Measurements from ENCODE around the gene PSMA4.
"Not testable (repeated sequence)": the region's sequence is repeated elsewhere in the genome, so short reads cannot be mapped to it uniquely, and the experiment has no call there.

Gene PSMA4

DNA sequence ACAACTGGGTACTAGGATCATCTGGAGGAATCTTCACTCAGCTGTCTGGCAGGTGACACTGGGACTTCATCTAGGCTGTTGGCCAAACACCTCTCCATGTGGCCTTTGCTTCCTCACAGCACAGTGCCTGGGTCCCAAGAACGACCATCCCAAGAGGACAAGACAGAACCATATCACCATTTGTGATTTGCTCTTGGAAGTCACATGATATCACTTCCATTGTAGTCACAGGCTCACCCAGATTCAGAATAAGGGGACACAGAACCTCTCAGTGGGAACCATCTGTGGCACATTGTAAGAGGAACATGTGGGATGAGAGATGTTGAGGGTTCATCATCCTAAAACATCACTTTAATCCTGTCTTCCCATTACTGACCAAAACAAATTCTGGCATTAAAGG lies 1.9 kb upstream of the PSMA4 start:
- Mint-ChIP-seq H3K9me3 (no peaks in the 10 kb centered on the region), H3K27ac (no peak overlapping the region), H3K4me1 (peaks cover 30% of the 10 kb centered on the region), H3K4me3 (no peak overlapping the region), H3K36me3 (peaks cover 19% of the 10 kb centered on the region), H3K27me3 (peaks cover 11% of the 10 kb centered on the region)
- DNase-seq: no peak
- CTCF ChIA-PET: no interaction called here

- CTCF ChIA-PET: interaction anchor here (1.2 kb wide), 1 partner anchor 9 kb away, joined by 5 read pairs; no protein-coding TSS in a partner anchor
- H3K27ac Mint-ChIP-seq: peak overlapping the region; percentile 97
Observed at GRCh38 chr15:78539464-78540140, 642 bp upstream of the PSMA4 start.

GRCh38 chr15:78540871-78541743 lies 863 bp downstream of the PSMA4 start:
- DNase-seq: peak; percentile 33
- CTCF ChIA-PET: interaction anchor here (0.7 kb wide), 1 partner anchor 9 kb away, joined by 3 read pairs; no protein-coding TSS in a partner anchor
- peak overlapping the region; percentile 97 for H3K27ac Mint-ChIP-seq

More at GRCh38 chr15:78539464-78540140, 642 bp upstream of the PSMA4 start:
- not testable (repeated sequence) for H3K9me3 Mint-ChIP-seq, DNase-seq
- Mint-ChIP-seq H3K36me3 (peaks cover 27% of the 10 kb centered on the region), H3K27me3 (peaks cover 11% of the 10 kb centered on the region), H3K4me3 (peak overlapping the region; percentile 94), H3K4me1 (peaks cover 34% of the 10 kb centered on the region)

GRCh38 chr15:78541744-78542034 lies 1.4 kb downstream of the PSMA4 start:
- Mint-ChIP-seq H3K27ac (peak overlapping the region; percentile 97), H3K9me3 (no peaks in the 10 kb centered on the region), H3K4me3 (peak overlapping the region; percentile 94), H3K36me3 (peaks cover 43% of the 10 kb centered on the region), H3K27me3 (peaks cover 8% of the 10 kb centered on the region), H3K4me1 (peaks cover 41% of the 10 kb centered on the region)
- DNase-seq: no peak
- CTCF ChIA-PET: interaction anchor here (0.7 kb wide), 1 partner anchor 9 kb away, joined by 3 read pairs; no protein-coding TSS in a partner anchor

More at GRCh38 chr15:78540871-78541743, 863 bp downstream of the PSMA4 start:
- H3K9me3 Mint-ChIP-seq: no peaks in the 10 kb centered on the region
- H3K27me3 Mint-ChIP-seq: peaks cover 8% of the 10 kb centered on the region
- H3K4me1 Mint-ChIP-seq: peaks cover 41% of the 10 kb centered on the region
- H3K4me3 Mint-ChIP-seq: peak overlapping the region; percentile 94
- H3K36me3 Mint-ChIP-seq: peaks cover 40% of the 10 kb centered on the region

GRCh38 chr15:78542647-78543046 lies 2.4 kb downstream of the PSMA4 start:
- DNase-seq: no peak
- Mint-ChIP-seq H3K4me1 (peaks cover 41% of the 10 kb centered on the region), H3K27ac (no peak overlapping the region), H3K27me3 (peaks cover 8% of the 10 kb centered on the region), H3K36me3 (peaks cover 50% of the 10 kb centered on the region), H3K9me3 (no peaks in the 10 kb centered on the region), H3K4me3 (peak overlapping the region; percentile 41)
- CTCF ChIA-PET: no interaction called here

GRCh38 chr15:78550194-78550593 lies 9.9 kb downstream of the PSMA4 start:
- peaks cover 38% of the 10 kb centered on the region for H3K36me3 Mint-ChIP-seq
- no peak overlapping the region for H3K4me3 Mint-ChIP-seq
- CTCF ChIA-PET: interaction anchor here (1.1 kb wide), 1 partner anchor 80 kb away, joined by 3 read pairs; no protein-coding TSS in a partner anchor
- H3K9me3 Mint-ChIP-seq: no peaks in the 10 kb centered on the region
- no peak for DNase-seq
- H3K4me1 Mint-ChIP-seq: peaks cover 6% of the 10 kb centered on the region
- no peaks in the 10 kb centered on the region for H3K27me3 Mint-ChIP-seq
- no peak overlapping the region for H3K27ac Mint-ChIP-seq

GRCh38 chr15:78550815-78551214 lies 10.6 kb downstream of the PSMA4 start:
- DNase-seq: no peak
- Mint-ChIP-seq H3K27me3 (no peaks in the 10 kb centered on the region), H3K4me1 (peaks cover 2% of the 10 kb centered on the region), H3K27ac (no peak overlapping the region), H3K9me3 (no peaks in the 10 kb centered on the region), H3K4me3 (no peak overlapping the region), H3K36me3 (peaks cover 31% of the 10 kb centered on the region)
- CTCF ChIA-PET: no interaction called here

DNA sequence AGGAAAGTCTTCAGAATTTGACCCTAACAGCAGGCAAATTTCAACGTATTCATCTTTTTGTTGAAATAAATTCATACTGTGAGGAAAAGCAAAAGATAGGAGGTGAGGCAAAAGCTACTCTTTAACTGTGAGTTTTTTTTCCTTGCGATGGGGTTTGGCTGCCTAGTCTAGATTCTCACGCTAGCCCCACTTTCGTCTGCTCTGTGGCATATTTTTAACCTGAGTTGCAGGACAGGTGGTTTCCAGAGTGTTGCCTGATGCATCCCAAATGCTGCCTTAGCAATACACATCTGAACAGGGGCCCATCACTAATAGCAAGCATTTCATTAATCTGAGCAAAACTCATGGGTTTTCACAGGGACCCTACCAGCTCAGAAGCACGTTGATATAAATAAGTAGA lies 11.7 kb downstream of the PSMA4 start:
- H3K4me1 Mint-ChIP-seq: no peaks in the 10 kb centered on the region
- no peaks in the 10 kb centered on the region for H3K27me3 Mint-ChIP-seq
- no peak overlapping the region for H3K27ac Mint-ChIP-seq
- no peak for DNase-seq
- H3K9me3 Mint-ChIP-seq: no peaks in the 10 kb centered on the region
- no peak overlapping the region for H3K4me3 Mint-ChIP-seq
- H3K36me3 Mint-ChIP-seq: peaks cover 23% of the 10 kb centered on the region
- CTCF ChIA-PET: no interaction called here

DNA sequence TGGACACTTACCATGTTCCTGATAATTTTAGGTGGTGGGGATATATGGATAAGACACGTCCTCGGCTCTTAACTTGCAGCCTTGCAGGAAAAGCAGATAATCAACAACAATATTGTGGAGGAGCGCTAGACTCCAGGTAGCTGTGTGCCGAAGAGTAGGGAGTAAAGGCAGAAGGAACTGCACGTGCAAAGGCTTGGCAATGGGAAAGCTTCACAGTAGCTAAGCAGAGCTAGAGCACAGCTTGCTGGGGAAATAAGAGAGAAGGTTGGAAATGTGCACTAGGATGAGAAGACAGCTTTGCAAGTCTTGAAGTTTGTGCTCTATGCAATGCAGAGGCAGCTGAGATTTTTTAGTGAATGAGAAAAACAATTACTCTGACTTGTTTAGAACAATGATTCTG lies 12.4 kb downstream of the PSMA4 start:
- no peaks in the 10 kb centered on the region for H3K4me1 Mint-ChIP-seq
- CTCF ChIA-PET: interaction anchor here (0.6 kb wide), 2 partner anchors 130 to 308 kb away, joined by 3 to 4 read pairs; no protein-coding TSS in a partner anchor
- no peak for DNase-seq
- no peak overlapping the region for H3K4me3 Mint-ChIP-seq
- no peak overlapping the region for H3K27ac Mint-ChIP-seq
- H3K27me3 Mint-ChIP-seq: no peaks in the 10 kb centered on the region
- H3K36me3 Mint-ChIP-seq: peaks cover 18% of the 10 kb centered on the region
- no peaks in the 10 kb centered on the region for H3K9me3 Mint-ChIP-seq

DNA sequence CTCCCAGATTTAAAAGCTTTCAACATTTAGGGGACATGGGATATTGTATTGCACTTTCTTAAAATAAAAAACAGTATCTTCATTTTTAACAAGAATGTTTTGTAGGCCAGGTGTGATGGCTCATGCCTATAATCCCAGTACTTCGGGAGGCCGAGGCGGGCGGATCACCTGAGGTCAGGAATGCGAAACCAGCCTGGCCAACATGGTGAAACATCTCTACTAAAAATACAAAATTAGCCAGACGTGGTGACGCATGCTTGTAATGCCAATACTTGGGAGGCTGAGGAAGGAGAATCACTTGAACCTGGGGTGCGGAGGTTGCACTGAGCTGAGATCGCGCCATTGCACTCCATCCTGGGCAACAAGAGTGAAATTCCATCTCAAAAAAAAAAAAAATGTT lies 20.0 kb downstream of the PSMA4 start:
- H3K27ac Mint-ChIP-seq, CTCF ChIA-PET, DNase-seq, H3K4me3 Mint-ChIP-seq, H3K9me3 Mint-ChIP-seq, H3K36me3 Mint-ChIP-seq: not testable (repeated sequence)
- H3K4me1 Mint-ChIP-seq: peaks cover 12% of the 10 kb centered on the region
- H3K27me3 Mint-ChIP-seq: peaks cover 26% of the 10 kb centered on the region

DNA sequence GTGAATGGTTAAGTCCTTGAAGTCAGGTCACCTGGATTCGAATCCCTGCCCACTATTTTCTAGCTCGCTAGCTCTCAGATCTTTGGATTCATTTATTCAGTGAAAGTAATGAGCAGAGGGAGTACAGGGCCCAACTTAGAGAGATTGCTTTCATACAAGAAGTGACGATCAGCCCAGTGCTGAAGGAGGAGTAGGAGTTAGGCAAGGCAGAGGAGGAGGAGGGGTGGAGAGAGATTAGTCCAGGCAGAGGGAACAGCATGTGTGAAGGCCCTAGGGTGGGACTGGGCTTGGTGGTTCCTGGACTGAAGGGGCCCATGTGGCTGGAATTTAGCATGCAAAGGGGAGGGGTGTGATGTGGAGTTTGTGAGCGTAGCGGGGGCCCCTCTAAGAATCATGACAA lies 21.2 kb downstream of the PSMA4 start:
- Mint-ChIP-seq H3K9me3 (no peaks in the 10 kb centered on the region), H3K36me3 (no peaks in the 10 kb centered on the region), H3K4me3 (no peak overlapping the region), H3K27ac (no peak overlapping the region), H3K4me1 (peaks cover 22% of the 10 kb centered on the region), H3K27me3 (peaks cover 39% of the 10 kb centered on the region)
- DNase-seq: no peak
- CTCF ChIA-PET: no interaction called here

GRCh38 chr15:78563092-78563491 lies 22.8 kb downstream of the PSMA4 start:
- Mint-ChIP-seq H3K4me1 (peaks cover 24% of the 10 kb centered on the region), H3K36me3 (no peaks in the 10 kb centered on the region), H3K27ac (no peak overlapping the region), H3K9me3 (no peaks in the 10 kb centered on the region), H3K27me3 (peaks cover 52% of the 10 kb centered on the region), H3K4me3 (no peak overlapping the region)
- no peak for DNase-seq
- CTCF ChIA-PET: no interaction called here

GRCh38 chr15:78564743-78565096 lies 24.5 kb downstream of the PSMA4 start:
- H3K4me1 Mint-ChIP-seq: peaks cover 24% of the 10 kb centered on the region
- no peaks in the 10 kb centered on the region for H3K9me3 Mint-ChIP-seq
- peak overlapping the region; percentile 84 for H3K4me3 Mint-ChIP-seq
- CTCF ChIA-PET: interaction anchor here (1.0 kb wide), 1 partner anchor 16 kb away, joined by 3 read pairs; no protein-coding TSS in a partner anchor
- H3K27me3 Mint-ChIP-seq: peaks cover 52% of the 10 kb centered on the region
- no peak for DNase-seq
- no peak overlapping the region for H3K27ac Mint-ChIP-seq
- no peaks in the 10 kb centered on the region for H3K36me3 Mint-ChIP-seq

DNA sequence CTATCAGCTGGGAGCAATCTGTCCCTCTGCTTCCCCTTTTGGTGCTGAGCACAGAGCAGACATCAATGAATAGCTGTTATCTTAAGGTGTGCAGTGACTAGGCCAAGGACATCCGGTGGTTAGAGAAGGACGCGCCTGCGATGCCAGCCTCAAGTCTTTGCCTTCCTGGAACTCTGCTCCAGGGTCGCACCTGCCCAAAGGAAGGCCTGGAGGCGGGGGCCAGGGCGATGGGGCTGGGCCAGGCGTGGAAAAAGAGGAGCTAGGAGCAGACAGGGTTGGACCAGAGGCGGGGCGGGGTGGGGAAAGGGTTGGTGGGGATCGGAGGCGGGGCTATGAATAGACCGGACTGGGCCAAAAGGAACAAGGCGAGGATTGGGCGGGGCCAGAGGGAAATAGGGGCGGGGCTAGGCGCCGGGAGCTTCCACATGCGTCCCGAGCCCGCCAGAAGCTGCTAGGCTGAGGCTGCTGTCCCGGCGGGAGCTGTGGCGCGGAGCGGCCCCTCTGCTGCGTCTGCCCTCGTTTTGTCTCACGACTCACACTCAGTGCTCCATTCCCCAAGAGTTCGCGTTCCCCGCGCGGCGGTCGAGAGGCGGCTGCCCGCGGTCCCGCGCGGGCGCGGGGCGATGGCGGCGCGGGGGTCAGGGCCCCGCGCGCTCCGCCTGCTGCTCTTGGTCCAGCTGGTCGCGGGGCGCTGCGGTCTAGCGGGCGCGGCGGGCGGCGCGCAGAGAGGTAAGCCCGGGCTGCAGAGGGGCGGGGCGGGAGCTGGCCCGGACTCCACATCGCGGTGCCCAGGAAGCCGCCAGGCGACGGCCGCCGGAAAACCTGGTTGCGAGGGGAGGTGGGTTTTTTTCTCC lies 25.1 kb downstream of the PSMA4 start, which contains the start of gene CHRNA5:
CHRNA5 (plus strand) TSS at position 424 of the 854 bp plus-strand sequence; CDS start at position 624, 200 bp downstream.
- no peak within 1 kb of the TSS for H3K27ac Mint-ChIP-seq
- no peaks in the 10 kb centered on the region for H3K9me3 Mint-ChIP-seq
- CTCF ChIA-PET: interaction anchor here (1.0 kb wide), 1 partner anchor 15 kb away, joined by 3 read pairs; no protein-coding TSS in a partner anchor
- peak; percentile 59 for DNase-seq
- peak within 1 kb of the TSS; percentile 84 for H3K4me3 Mint-ChIP-seq
- no peaks in the 10 kb centered on the region for H3K36me3 Mint-ChIP-seq
- peaks cover 24% of the 10 kb centered on the region for H3K4me1 Mint-ChIP-seq
- peaks cover 52% of the 10 kb centered on the region for H3K27me3 Mint-ChIP-seq

Data from activated naive CD4-positive, alpha-beta T cell treated with anti-CD3 and anti-CD28 coated beads, Interleukin-2, amount 10 ng/mL, durations not matched to agents 7 days and 5 days (primary cell).